HG03095 (cell line): ENCODE data around the gene TGFA.

Experiments used
- ATAC-seq: cut with Tn5 transposase; IDR thresholded peaks from one replicate; pipeline ENCODE4 v1.9.1; 2021; ENCODE audit warnings: moderate library complexity; ENCODE audit not compliant: unreplicated experiment

The TGFA gene

GRCh38 chr2:70425682-70426301 is 127.8 kb downstream of the TGFA start:
- ATAC-seq, result no peak

GRCh38 chr2:70420740-70421139 is 132.9 kb downstream of the TGFA start:
- ATAC-seq, result no peak

- no peak for ATAC-seq
These were observed 133.5 kb downstream of the TGFA start for GRCh38 chr2:70420143-70420542.

- ATAC-seq, result no peak
These were observed 135.1 kb downstream of the TGFA start for GRCh38 chr2:70418514-70418913.

GRCh38 chr2:70417011-70417410 is 136.6 kb downstream of the TGFA start:
- ATAC-seq, result no peak

GRCh38 chr2:70412294-70413070 is 141.1 kb downstream of the TGFA start:
- ATAC-seq, result no peak

GRCh38 chr2:70411483-70412125 is 142.0 kb downstream of the TGFA start:
- no peak for ATAC-seq

- ATAC-seq, result no peak
These were observed 150.2 kb downstream of the TGFA start for GRCh38 chr2:70403267-70404053.

- ATAC-seq, result no peak
These were observed 153.1 kb downstream of the TGFA start for GRCh38 chr2:70400539-70400938.

- ATAC-seq, result no peak
These were observed 154.6 kb downstream of the TGFA start for GRCh38 chr2:70399046-70399445.
